Neutrophil (primary cell): ENCODE measurements around the gene DOCK3.

Experiments used
- H3K27ac ChIP-seq: fragments of 200-600 bp; sonication (generic); 2 replicates; pipeline ENCODE4 v1.5.1; 2016; ENCODE audit warnings: mild to moderate bottlenecking, moderate library complexity
- H3K27me3 ChIP-seq: fragments of 200-600 bp; sonication (generic); 2 replicates; pipeline ENCODE4 v1.6.0; 2016; ENCODE audit warnings: mild to moderate bottlenecking
- H3K36me3 ChIP-seq: fragments of 200-600 bp; sonication (generic); 2 replicates; pipeline ENCODE4 v1.5.1; 2017
- H3K4me1 ChIP-seq, 2 experiments: fragments of 200-600 bp in 1 of 2; sonication (generic) in 1 of 2; 1 replicate in 1 of 2; 2 replicates in 1 of 2; pipeline versions ENCODE4 v1.5.1 to v1.6.1; 2013 to 2016; ENCODE audit warnings: low read depth in 1 of 2, low read length in 1 of 2, mild to moderate bottlenecking in 1 of 2, moderate library complexity in 1 of 2; ENCODE audit not compliant: control insufficient read depth in 1 of 2, insufficient read depth in 1 of 2
- H3K4me3 ChIP-seq, 2 experiments: fragments of 200-600 bp in 1 of 2; sonication (generic) in 1 of 2; 1 replicate in 1 of 2; 2 replicates in 1 of 2; pipeline ENCODE4 v1.5.1; 2013 to 2016; ENCODE audit warnings: low read depth in 1 of 2, low read length in 1 of 2, mild to moderate bottlenecking in 1 of 2, moderate library complexity in 1 of 2
- H3K9me3 ChIP-seq: fragments of 200-600 bp; sonication (generic); 2 replicates; pipeline ENCODE4 v1.5.1; 2016
- TF ChIP-seq, protein P1 (sequence below): fragments of 200-600 bp; sonication (generic); IDR thresholded peaks from 2 replicates; pipeline ENCODE4 v1.5.1; 2016; ENCODE audit warnings: antibody characterized with exemption

Gene DOCK3

DNA sequence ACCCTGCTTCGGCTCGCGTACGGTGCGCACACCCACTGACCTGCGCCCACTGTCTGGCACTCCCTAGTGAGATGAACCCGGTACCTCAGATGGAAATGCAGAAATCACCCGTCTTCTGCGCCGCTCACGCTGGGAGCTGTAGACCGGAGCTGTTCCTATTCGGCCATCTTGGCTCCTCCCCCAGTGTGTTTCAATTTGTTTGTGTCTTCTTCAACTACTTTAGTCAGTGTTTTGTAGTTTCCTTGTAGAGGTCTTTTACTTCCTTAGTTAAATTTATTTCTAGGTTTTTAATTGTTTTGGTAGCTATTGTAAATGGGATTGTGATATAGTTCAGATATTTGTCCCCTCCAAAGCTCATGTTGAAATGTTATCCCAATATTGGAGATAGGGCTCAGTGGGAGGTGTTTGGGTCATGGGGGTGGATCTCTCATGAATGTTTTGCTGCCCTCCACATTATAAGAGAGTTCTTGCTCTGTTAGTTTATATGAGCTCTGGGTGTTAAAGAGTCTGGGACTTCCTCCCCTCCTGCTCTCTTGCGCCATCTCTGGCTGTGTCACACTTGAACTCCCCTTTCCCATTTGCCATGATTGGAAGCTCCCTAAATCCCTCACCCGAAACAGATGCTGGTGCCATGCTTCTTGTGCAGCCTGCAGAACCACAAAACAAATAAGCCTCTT is 304.4 kb downstream of the DOCK3 start:
- Histone ChIP-seq H3K36me3 (no peaks in the 10 kb centered on the region), H3K27me3 (no peaks in the 10 kb centered on the region), H3K4me1 (no peaks in the 10 kb centered on the region), H3K4me3 (no peak overlapping the region), H3K27ac (no peak overlapping the region), H3K9me3 (no peaks in the 10 kb centered on the region)
- TF ChIP-seq, protein P1, sequence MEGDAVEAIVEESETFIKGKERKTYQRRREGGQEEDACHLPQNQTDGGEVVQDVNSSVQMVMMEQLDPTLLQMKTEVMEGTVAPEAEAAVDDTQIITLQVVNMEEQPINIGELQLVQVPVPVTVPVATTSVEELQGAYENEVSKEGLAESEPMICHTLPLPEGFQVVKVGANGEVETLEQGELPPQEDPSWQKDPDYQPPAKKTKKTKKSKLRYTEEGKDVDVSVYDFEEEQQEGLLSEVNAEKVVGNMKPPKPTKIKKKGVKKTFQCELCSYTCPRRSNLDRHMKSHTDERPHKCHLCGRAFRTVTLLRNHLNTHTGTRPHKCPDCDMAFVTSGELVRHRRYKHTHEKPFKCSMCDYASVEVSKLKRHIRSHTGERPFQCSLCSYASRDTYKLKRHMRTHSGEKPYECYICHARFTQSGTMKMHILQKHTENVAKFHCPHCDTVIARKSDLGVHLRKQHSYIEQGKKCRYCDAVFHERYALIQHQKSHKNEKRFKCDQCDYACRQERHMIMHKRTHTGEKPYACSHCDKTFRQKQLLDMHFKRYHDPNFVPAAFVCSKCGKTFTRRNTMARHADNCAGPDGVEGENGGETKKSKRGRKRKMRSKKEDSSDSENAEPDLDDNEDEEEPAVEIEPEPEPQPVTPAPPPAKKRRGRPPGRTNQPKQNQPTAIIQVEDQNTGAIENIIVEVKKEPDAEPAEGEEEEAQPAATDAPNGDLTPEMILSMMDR, result no peak

DNA sequence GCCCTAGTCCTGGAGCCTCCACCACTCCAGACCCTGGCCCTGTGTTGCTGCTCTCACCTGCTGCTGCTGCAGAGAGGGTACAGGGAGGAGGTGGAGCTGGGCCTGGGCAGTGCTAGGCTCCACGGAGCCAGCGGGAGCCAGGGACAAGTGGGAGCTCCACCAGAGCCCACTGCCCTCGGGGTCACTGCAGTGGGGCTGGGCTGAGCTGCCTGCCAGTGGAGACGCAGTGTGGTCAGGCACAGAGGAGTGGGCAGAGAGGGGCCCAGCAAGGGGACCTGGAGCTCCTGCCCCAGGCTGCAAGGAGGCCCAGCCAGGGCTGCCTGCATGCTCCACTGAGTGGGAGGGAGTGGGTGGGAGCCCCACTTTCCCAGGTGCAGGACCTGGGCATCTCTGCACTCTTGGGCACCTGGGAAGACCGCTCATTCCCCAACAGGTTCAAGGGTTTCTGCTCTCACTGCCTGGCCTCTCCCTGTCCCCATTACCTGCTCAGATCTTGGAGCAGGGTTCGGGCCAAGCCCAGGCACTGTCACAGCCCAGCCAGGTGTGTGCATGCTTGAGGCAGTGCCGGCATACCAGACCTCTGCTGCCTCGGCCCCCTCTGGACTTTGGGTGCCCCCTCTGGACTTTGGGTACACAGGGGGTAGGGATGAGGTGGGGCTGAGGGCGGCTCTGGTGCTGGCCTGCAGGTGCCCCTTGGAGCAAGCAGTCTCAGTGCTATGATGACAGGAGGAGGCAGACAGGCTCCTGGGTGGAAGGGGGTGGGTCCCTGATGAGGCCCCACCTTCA is 308.0 kb downstream of the DOCK3 start:
- Histone ChIP-seq H3K4me1 (no peaks in the 10 kb centered on the region), H3K27ac (no peak overlapping the region), H3K4me3 (no peak overlapping the region), H3K9me3 (no peaks in the 10 kb centered on the region), H3K27me3 (no peaks in the 10 kb centered on the region), H3K36me3 (no peaks in the 10 kb centered on the region)
- TF ChIP-seq, protein P1, result no peak

DNA sequence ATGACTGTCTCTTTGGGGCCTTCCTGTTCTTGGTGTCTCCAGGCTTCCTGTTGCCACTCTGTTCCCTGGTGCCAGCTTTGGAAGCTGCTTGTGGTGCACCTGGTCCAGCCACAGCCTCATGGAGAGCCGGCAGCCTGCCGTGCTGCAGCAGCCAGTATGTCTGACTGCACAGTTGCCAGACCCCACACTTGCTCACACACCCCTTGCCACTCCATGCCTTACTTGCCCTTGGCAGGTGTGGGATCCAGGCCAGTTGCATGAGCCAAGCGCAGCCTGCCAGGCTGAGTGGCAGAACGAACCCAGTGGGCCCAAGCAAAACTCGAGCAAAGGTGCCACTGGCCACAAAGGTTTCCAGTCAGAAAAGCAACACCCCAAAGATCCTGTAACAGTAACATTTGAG is 309.2 kb downstream of the DOCK3 start:
- Histone ChIP-seq H3K4me1 (no peaks in the 10 kb centered on the region), H3K9me3 (no peaks in the 10 kb centered on the region), H3K27me3 (no peaks in the 10 kb centered on the region), H3K27ac (no peak overlapping the region), H3K4me3 (no peak overlapping the region), H3K36me3 (no peaks in the 10 kb centered on the region)
- TF ChIP-seq, protein P1, result no peak

DNA sequence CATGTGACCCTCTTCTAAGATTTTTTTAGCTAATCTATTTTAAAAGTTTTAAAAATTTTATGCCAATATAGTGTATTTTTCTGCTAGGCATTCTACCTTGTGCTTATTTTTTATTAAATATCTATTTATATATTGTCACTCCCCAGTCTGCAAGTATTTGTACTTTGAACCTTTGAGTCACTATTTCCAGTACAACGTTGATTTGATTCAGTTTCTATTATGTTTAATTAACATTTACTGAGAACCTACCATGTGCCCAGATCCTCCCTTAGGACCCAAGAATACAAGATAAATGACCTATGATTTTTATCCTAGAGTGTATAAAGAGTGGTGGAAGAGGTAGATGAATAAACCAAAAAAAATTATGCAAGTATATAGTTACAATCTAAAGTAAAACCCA is 311.2 kb downstream of the DOCK3 start:
- no peaks in the 10 kb centered on the region for H3K27me3 ChIP-seq
- H3K4me1 ChIP-seq, result no peaks in the 10 kb centered on the region
- H3K36me3 ChIP-seq, result no peaks in the 10 kb centered on the region
- H3K9me3 ChIP-seq, result no peaks in the 10 kb centered on the region
- TF ChIP-seq, protein P1, result no peak
- H3K4me3 ChIP-seq, result no peak overlapping the region
- no peak overlapping the region for H3K27ac ChIP-seq

DNA sequence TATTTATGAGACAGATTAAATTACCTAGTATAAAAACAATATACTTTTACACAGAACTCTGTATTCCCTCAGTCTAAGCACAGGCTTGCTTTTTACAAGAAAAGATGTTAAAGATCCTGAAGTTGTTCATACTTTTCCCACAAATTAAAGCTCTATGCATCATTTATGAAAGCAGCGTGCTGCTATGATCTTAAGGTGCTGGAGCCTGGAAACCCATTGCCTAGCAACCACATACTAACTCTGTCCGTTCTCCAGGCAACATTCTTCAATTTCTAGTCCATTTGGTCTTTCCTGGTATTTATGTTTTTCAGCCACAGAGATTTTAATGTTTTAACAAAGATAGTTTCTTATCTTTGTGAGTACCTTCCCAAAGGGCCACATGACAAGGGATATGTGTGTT is 312.0 kb downstream of the DOCK3 start:
- TF ChIP-seq, protein P1, result no peak
- no peaks in the 10 kb centered on the region for H3K9me3 ChIP-seq
- no peaks in the 10 kb centered on the region for H3K27me3 ChIP-seq
- H3K36me3 ChIP-seq, result no peaks in the 10 kb centered on the region
- no peak overlapping the region for H3K4me3 ChIP-seq
- H3K27ac ChIP-seq, result no peak overlapping the region
- H3K4me1 ChIP-seq, result no peaks in the 10 kb centered on the region
